ENCODE data around the gene SNTG2. TPM values are rescaled to one million over a fixed set of nuclear protein-coding genes. Genes with fewer than 3 reads are reported as not detected.

SNTG2 gene
- total RNA-seq, 2 donors from 2014 or later = 0.72 to 1.0 TPM

GRCh38 chr2:1209761-1210160 is 259.1 kb downstream of the SNTG2 start:
- intact Hi-C loops (cut with DNase I) = no loop called here
- no peak for TF ChIP-seq CTCF (IDR thresholded peaks at IDR 0.05)
- H3K27me3 ChIP-seq = no peaks in the 10 kb centered on the region

GRCh38 chr2:1210352-1210751 is 259.7 kb downstream of the SNTG2 start:
- Histone ChIP-seq H3K27ac (no peak overlapping the region), H3K9me3 (no peaks in the 10 kb centered on the region), H3K27me3 (no peaks in the 10 kb centered on the region), H3K4me3 (no peak overlapping the region), H3K36me3 (no peaks in the 10 kb centered on the region), H3K4me1 (no peaks in the 10 kb centered on the region), H3K9ac (ENCODE audit: low read depth in 2 of 2, low read length in 2 of 2) (no peak overlapping the region)
- DNase-seq = no peak
- intact Hi-C loops (cut with DNase I) = no loop called here
- TF ChIP-seq CTCF (IDR thresholded peaks at IDR 0.05) = no peak

More at GRCh38 chr2:1209761-1210160, 259.1 kb downstream of the SNTG2 start:
- Histone ChIP-seq H3K4me3 (no peak overlapping the region), H3K36me3 (no peaks in the 10 kb centered on the region), H3K9ac (ENCODE audit: low read depth in 2 of 2, low read length in 2 of 2) (no peak overlapping the region), H3K9me3 (no peaks in the 10 kb centered on the region), H3K4me1 (no peaks in the 10 kb centered on the region), H3K27ac (no peak overlapping the region)
- DNase-seq = no peak

GRCh38 chr2:1219901-1220573 is 269.4 kb downstream of the SNTG2 start:
- H3K9ac ChIP-seq (ENCODE audit: low read depth in 2 of 2, low read length in 2 of 2) = no peak overlapping the region
- intact Hi-C loops (cut with DNase I) = no loop called here
- H3K4me1 ChIP-seq = no peaks in the 10 kb centered on the region
- no peak for DNase-seq
- TF ChIP-seq CTCF (IDR thresholded peaks at IDR 0.05) = no peak
- no peak overlapping the region for H3K4me3 ChIP-seq
- no peaks in the 10 kb centered on the region for H3K27me3 ChIP-seq
- H3K9me3 ChIP-seq = no peaks in the 10 kb centered on the region
- no peak overlapping the region for H3K27ac ChIP-seq
- no peaks in the 10 kb centered on the region for H3K36me3 ChIP-seq

GRCh38 chr2:1222056-1222455 is 271.4 kb downstream of the SNTG2 start:
- H3K9ac ChIP-seq (ENCODE audit: low read depth in 2 of 2, low read length in 2 of 2) = no peak overlapping the region
- no peaks in the 10 kb centered on the region for H3K36me3 ChIP-seq
- no peaks in the 10 kb centered on the region for H3K9me3 ChIP-seq
- no peaks in the 10 kb centered on the region for H3K4me1 ChIP-seq
- no peak for TF ChIP-seq CTCF (IDR thresholded peaks at IDR 0.05)
- DNase-seq = no peak
- H3K27ac ChIP-seq = no peak overlapping the region
- intact Hi-C loops (cut with DNase I) = no loop called here
- no peak overlapping the region for H3K4me3 ChIP-seq
- H3K27me3 ChIP-seq = no peaks in the 10 kb centered on the region

GRCh38 chr2:1223791-1224190 is 273.1 kb downstream of the SNTG2 start:
- Histone ChIP-seq H3K9ac (ENCODE audit: low read depth in 2 of 2, low read length in 2 of 2) (no peak overlapping the region), H3K9me3 (no peaks in the 10 kb centered on the region), H3K27ac (no peak overlapping the region), H3K4me3 (no peak overlapping the region), H3K4me1 (no peaks in the 10 kb centered on the region), H3K36me3 (no peaks in the 10 kb centered on the region), H3K27me3 (no peaks in the 10 kb centered on the region)
- no peak for DNase-seq
- intact Hi-C loops (cut with DNase I) = no loop called here
- TF ChIP-seq CTCF (IDR thresholded peaks at IDR 0.05) = no peak
